Trophoblast cell (in vitro differentiated cells and primary cell): ENCODE measurements around the gene PLEKHM3.

Source experiments
- DNase-seq, 2 donors: peaks; one replicate each; pipeline ENCODE4 v3.0.0-alpha.2; 2016
- H2AFZ ChIP-seq: 2 replicates; pipeline ENCODE4 v1.6.1; 2013; ENCODE audit warnings: low read length, moderate library complexity, mild to moderate bottlenecking; ENCODE audit not compliant: insufficient read depth, poor library complexity
- H2AK5ac ChIP-seq: 2 replicates; pipeline ENCODE4 v1.6.1; 2013; ENCODE audit warnings: mild to moderate bottlenecking, low read length
- H2BK120ac ChIP-seq: 2 replicates; pipeline ENCODE4 v1.6.1; 2013; ENCODE audit warnings: low read length, mild to moderate bottlenecking, moderate library complexity; ENCODE audit not compliant: insufficient read depth, poor library complexity
- H2BK12ac ChIP-seq: 2 replicates; pipeline ENCODE4 v1.6.1; 2013; ENCODE audit warnings: mild to moderate bottlenecking, low read length, moderate library complexity
- H2BK5ac ChIP-seq: 2 replicates; pipeline ENCODE4 v1.6.1; 2013; ENCODE audit warnings: low read length, low read depth, moderate library complexity, mild to moderate bottlenecking; ENCODE audit not compliant: poor library complexity
- H3K14ac ChIP-seq: 2 replicates; pipeline ENCODE4 v1.6.1; 2013; ENCODE audit warnings: mild to moderate bottlenecking, low read length
- H3K18ac ChIP-seq: 2 replicates; pipeline ENCODE4 v1.6.1; 2013; ENCODE audit warnings: mild to moderate bottlenecking, low read length
- H3K23ac ChIP-seq: 2 replicates; pipeline ENCODE4 v1.6.1; 2013; ENCODE audit warnings: low read length
- H3K27ac ChIP-seq: 2 replicates; pipeline ENCODE4 v1.5.1; 2013; ENCODE audit warnings: low read depth, mild to moderate bottlenecking, inconsistent platforms, low read length, moderate library complexity
- H3K27me3 ChIP-seq: 2 replicates; pipeline ENCODE4 v1.6.1; 2013; ENCODE audit warnings: inconsistent platforms, mild to moderate bottlenecking, low read length, moderate library complexity; ENCODE audit not compliant: insufficient read depth
- H3K36me3 ChIP-seq, 2 experiments: 1 replicate in 1 of 2; 2 replicates in 1 of 2; pipeline ENCODE4 v1.6.1; 2013; ENCODE audit warnings: low read length in 2 of 2, mild to moderate bottlenecking in 2 of 2, moderate library complexity in 1 of 2; ENCODE audit not compliant: insufficient read depth in 2 of 2, control insufficient read depth in 1 of 2
- H3K4ac ChIP-seq: 2 replicates; pipeline ENCODE4 v1.6.1; 2013; ENCODE audit warnings: low read depth, mild to moderate bottlenecking, low read length, moderate library complexity
- H3K4me1 ChIP-seq, 2 experiments: 1 replicate in 1 of 2; 2 replicates in 1 of 2; pipeline ENCODE4 v1.6.1; 2013; ENCODE audit warnings: low read length in 2 of 2, mild to moderate bottlenecking in 2 of 2, moderate library complexity in 1 of 2; ENCODE audit not compliant: insufficient read depth in 2 of 2, control insufficient read depth in 1 of 2
- H3K4me2 ChIP-seq: 2 replicates; pipeline ENCODE4 v1.6.1; 2013; ENCODE audit warnings: inconsistent platforms, mild to moderate bottlenecking, low read length, moderate library complexity
- H3K4me3 ChIP-seq: 2 replicates; pipeline ENCODE4 v1.5.1; 2013; ENCODE audit warnings: mild to moderate bottlenecking, low read depth, low read length, inconsistent platforms
- H3K79me1 ChIP-seq: one replicate; pipeline ENCODE4 v1.6.1; 2013; ENCODE audit warnings: low read length
- H3K79me2 ChIP-seq: 2 replicates; pipeline ENCODE4 v1.6.1; 2013; ENCODE audit warnings: low read length, mild to moderate bottlenecking; ENCODE audit not compliant: control insufficient read depth, insufficient read depth, poor library complexity
- H3K9ac ChIP-seq: 2 replicates; pipeline ENCODE4 v1.6.1; 2013; ENCODE audit warnings: mild to moderate bottlenecking, low read length
- H3K9me3 ChIP-seq: 2 replicates; pipeline ENCODE4 v1.6.1; 2013; ENCODE audit warnings: low read depth, mild to moderate bottlenecking, control low read depth, inconsistent platforms, low read length; ENCODE audit not compliant: insufficient read depth
- H4K12ac ChIP-seq: 2 replicates; pipeline ENCODE4 v1.6.1; 2013; ENCODE audit warnings: low read depth, mild to moderate bottlenecking, low read length, moderate library complexity
- H4K8ac ChIP-seq: 2 replicates; pipeline ENCODE4 v1.6.1; 2013; ENCODE audit warnings: low read depth, mild to moderate bottlenecking, low read length, moderate library complexity
- H4K91ac ChIP-seq: one replicate; pipeline ENCODE4 v1.6.1; 2013; ENCODE audit warnings: low read depth, mild to moderate bottlenecking, low read length, moderate library complexity
- WGBS: extraction: QIAGEN DNeasy Blood & Tissue Kit; methylation state at CpG from one replicate; pipeline ENCODE4 v1.1.7; 2013; ENCODE audit warnings: missing lambda C conversion rate; ENCODE audit not compliant: insufficient read length, insufficient coverage; ENCODE audit errors: extremely low coverage; 5-methylcytosine and 5-hydroxymethylcytosine counted together

Gene PLEKHM3

DNA sequence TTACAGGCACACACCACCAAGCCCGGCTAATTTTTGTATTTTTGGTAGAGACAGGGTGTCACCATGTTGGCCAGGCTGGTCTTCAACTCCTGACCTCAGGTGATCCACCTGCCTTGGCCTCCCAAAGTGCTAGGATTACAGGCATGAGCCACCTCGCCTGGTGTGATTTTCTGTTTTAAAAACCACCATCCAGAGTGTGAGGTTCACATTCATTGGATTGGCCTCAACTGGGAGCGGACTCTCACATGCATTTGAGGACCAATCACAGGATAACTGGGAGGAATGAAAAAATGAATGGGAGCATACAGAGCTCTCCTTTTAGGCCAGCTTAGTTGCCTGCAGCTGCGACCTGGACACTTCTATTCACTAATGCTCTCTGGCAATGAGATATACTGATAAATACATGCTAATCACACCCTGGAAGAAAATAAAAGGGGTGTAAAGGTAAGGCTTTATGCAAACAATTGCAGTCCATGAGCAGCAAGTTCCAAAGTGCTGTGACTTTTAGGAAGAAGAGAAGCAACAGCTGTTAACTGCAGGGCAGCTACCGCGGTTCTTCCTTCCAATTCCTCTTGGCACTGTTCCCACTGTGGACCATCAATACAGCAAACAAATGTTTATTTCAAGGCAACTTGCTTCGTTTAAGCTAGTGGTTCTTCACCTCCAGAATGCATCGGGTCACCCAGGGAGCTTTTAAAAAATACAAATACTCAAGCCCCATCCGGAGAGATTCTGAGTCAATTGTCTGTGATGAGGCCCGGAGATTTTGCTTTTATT, 206.1 kb downstream of the PLEKHM3 start:
- no peak overlapping the region for H2BK5ac ChIP-seq

GRCh38 chr2:207816546-207816945, 208.8 kb downstream of the PLEKHM3 start:
- no peak overlapping the region for H3K9ac ChIP-seq
- H3K79me2 ChIP-seq: no peaks in the 10 kb centered on the region
- WGBS: no CpG with 5 or more reads among the region's 5 CpGs
- H3K36me3 ChIP-seq: no peaks in the 10 kb centered on the region
- H3K79me1 ChIP-seq: no peaks in the 10 kb centered on the region
- no peak overlapping the region for H4K91ac ChIP-seq
- H3K4ac ChIP-seq: no peak overlapping the region
- no peak overlapping the region for H4K12ac ChIP-seq
- no peak overlapping the region for H3K27ac ChIP-seq
- no peak overlapping the region for H3K4me3 ChIP-seq
- no peaks in the 10 kb centered on the region for H3K27me3 ChIP-seq
- H3K9me3 ChIP-seq: no peaks in the 10 kb centered on the region
- no peak overlapping the region for H2AK5ac ChIP-seq
- no peak overlapping the region for H3K14ac ChIP-seq
- H3K4me2 ChIP-seq: no peak overlapping the region
- H3K23ac ChIP-seq: no peak overlapping the region
- no peak overlapping the region for H2BK5ac ChIP-seq
- no peak overlapping the region for H2BK12ac ChIP-seq
- no peaks in the 10 kb centered on the region for H3K4me1 ChIP-seq
- H2AFZ ChIP-seq: no peak overlapping the region
- H4K8ac ChIP-seq: no peak overlapping the region
- no peak for DNase-seq
- no peak overlapping the region for H2BK120ac ChIP-seq
- no peak overlapping the region for H3K18ac ChIP-seq

More for the DNA sequence above, 206.1 kb downstream of the PLEKHM3 start:
- Histone ChIP-seq H3K9ac (no peak overlapping the region), H4K8ac (no peak overlapping the region), H3K9me3 (no peaks in the 10 kb centered on the region), H3K4me3 (no peak overlapping the region), H3K4ac (no peak overlapping the region), H3K27ac (no peak overlapping the region), H3K14ac (no peak overlapping the region), H2BK120ac (no peak overlapping the region), H3K36me3 (no peaks in the 10 kb centered on the region), H3K18ac (no peak overlapping the region), H2BK12ac (no peak overlapping the region), H2AFZ (no peak overlapping the region), H4K91ac (no peak overlapping the region), H3K23ac (no peak overlapping the region), H2AK5ac (no peak overlapping the region), H4K12ac (no peak overlapping the region), H3K79me1 (no peaks in the 10 kb centered on the region), H3K79me2 (no peaks in the 10 kb centered on the region), H3K27me3 (no peaks in the 10 kb centered on the region), H3K4me1 (no peaks in the 10 kb centered on the region), H3K4me2 (no peak overlapping the region)
- DNase-seq: no peak
- WGBS: no CpG with 5 or more reads among the region's 10 CpGs

- Histone ChIP-seq H3K4me1 (peaks cover 7 to 9% of the 10 kb centered on the region in 2 experiments), H3K9me3 (no peaks in the 10 kb centered on the region), H2AFZ (no peak overlapping the region), H3K79me1 (peaks cover 2% of the 10 kb centered on the region), H2AK5ac (no peak overlapping the region), H3K4ac (no peak overlapping the region), H3K27me3 (no peaks in the 10 kb centered on the region), H3K23ac (no peak overlapping the region), H2BK5ac (no peak overlapping the region), H3K79me2 (no peaks in the 10 kb centered on the region), H3K36me3 (no peaks in the 10 kb centered on the region), H2BK120ac (no peak overlapping the region), H2BK12ac (no peak overlapping the region), H3K4me3 (no peak overlapping the region), H3K9ac (no peak overlapping the region), H4K91ac (no peak overlapping the region), H3K18ac (no peak overlapping the region), H3K27ac (no peak overlapping the region), H4K12ac (no peak overlapping the region), H3K14ac (no peak overlapping the region), H3K4me2 (no peak overlapping the region), H4K8ac (no peak overlapping the region)
- no peak for DNase-seq
- no CpG with 5 or more reads among the region's 3 CpGs for WGBS
Observed at GRCh38 chr2:207815254-207815653, 210.1 kb downstream of the PLEKHM3 start.

DNA sequence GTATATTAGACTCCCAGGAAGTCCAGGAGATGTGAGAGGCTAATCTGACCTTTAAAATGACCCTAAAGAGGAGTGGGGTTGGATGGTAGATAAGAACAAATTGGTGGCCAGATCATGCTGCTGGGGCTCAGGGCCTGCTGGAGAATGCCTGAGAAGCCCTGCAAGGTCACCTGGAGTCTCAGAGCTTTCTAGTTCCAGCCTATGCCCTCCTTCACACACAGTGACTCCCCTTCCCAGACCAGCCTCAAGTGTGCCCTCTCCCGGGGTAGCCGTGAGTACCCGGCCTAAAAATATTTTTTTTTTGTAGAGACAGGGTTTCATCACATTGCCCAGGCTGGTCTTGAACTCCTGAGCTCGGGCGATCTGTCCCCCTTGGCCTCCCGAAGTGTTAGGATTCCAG, 211.4 kb downstream of the PLEKHM3 start:
- Histone ChIP-seq H2AK5ac (no peak overlapping the region), H3K23ac (no peak overlapping the region), H3K79me1 (peaks cover 2% of the 10 kb centered on the region), H3K4me1 (peaks cover 7 to 9% of the 10 kb centered on the region in 2 experiments), H2AFZ (no peak overlapping the region), H3K36me3 (no peaks in the 10 kb centered on the region), H2BK120ac (no peak overlapping the region), H2BK12ac (no peak overlapping the region), H3K9me3 (no peaks in the 10 kb centered on the region), H3K27me3 (no peaks in the 10 kb centered on the region), H3K9ac (no peak overlapping the region), H3K27ac (no peak overlapping the region), H4K91ac (no peak overlapping the region), H3K14ac (no peak overlapping the region), H2BK5ac (no peak overlapping the region), H3K4ac (no peak overlapping the region), H3K79me2 (no peaks in the 10 kb centered on the region), H4K12ac (no peak overlapping the region), H4K8ac (no peak overlapping the region), H3K4me2 (no peak overlapping the region), H3K18ac (no peak overlapping the region), H3K4me3 (no peak overlapping the region)
- WGBS: no CpG with 5 or more reads among the region's 6 CpGs
- no peak for DNase-seq
